ENCODE results near the gene MAPKAPK5. TPM values are rescaled to one million over a fixed set of nuclear protein-coding genes. Genes with fewer than 3 reads are reported as not detected.
"Not testable (repeated sequence)": the region's sequence is repeated elsewhere in the genome, so short reads cannot be mapped to it uniquely, and the experiment has no call there.

MAPKAPK5 gene
- total and polyA plus RNA-seq, 9 of the 15 experiments (the other 6 are each of a cell fraction or from before 2014, with no cell fraction given) = 11.6 to 72.1 (median 60.4) TPM

- Histone ChIP-seq H3K27me3 (ENCODE audit: control insufficient read depth in 2 of 2, insufficient read depth in 2 of 2, low read length in 2 of 2) (no peaks in the 10 kb centered on the region), H3K9ac (ENCODE audit: insufficient read depth in 1 of 2, low read depth in 2 of 2, low read length in 2 of 2) (no peak overlapping the region), H2AFZ (ENCODE audit: low read depth, low read length) (no peak overlapping the region), H3K9me1 (ENCODE audit: control insufficient read depth, insufficient read depth, low read length) (no peaks in the 10 kb centered on the region), H3K4me3 (no peak overlapping the region), H3K4me2 (ENCODE audit: insufficient read depth, low read length) (no peak overlapping the region), H3K27ac (ENCODE audit: extremely low read depth, low read depth, low read length) (no peak overlapping the region), H3K79me2 (ENCODE audit: control insufficient read depth, insufficient read depth, low read length) (no peaks in the 10 kb centered on the region), H3K4me1 (replicated peaks in 1 of 2; ENCODE audit: control insufficient read depth in 2 of 2, insufficient read depth in 2 of 2, low read length in 2 of 2) (peaks cover 0 to 3% of the 10 kb centered on the region in 2 experiments; a peak in 1 of 5 replicates), H3K9me3 (replicated peaks; ENCODE audit: control insufficient read depth, insufficient read depth, low read depth, low read length) (no peaks in the 10 kb centered on the region; the same call in 1 of the 2 replicates), H3K36me3 (ENCODE audit: control insufficient read depth, insufficient read depth, low read length) (no peaks in the 10 kb centered on the region), H4K20me1 (replicated peaks; ENCODE audit: control insufficient read depth, insufficient read depth, low read length) (no peaks in the 10 kb centered on the region)
- intact Hi-C loops (cut with micrococcal nuclease) = loop anchor here (5.0 kb wide), 1 partner anchor 122 kb away; no protein-coding TSS in a partner anchor
- in situ Hi-C loops (cut with MboI) = no loop called here
- FAIRE-seq (no peak), ATAC-seq (no peak), DNase-seq (ENCODE audit: extremely low read depth in 1 of 4, low spot score in 3 of 4) (no peak)
- WGBS (ENCODE audit: insufficient coverage, low coverage, missing lambda C conversion rate) = 92% methylated on average over 1 of the region's 1 CpG
- BruUV-seq (replicated peaks) = no TSS peak
- TF ChIP-seq TARDBP (IDR thresholded peaks at IDR 0.05) (no peak), ZNF316 (IDR thresholded peaks at IDR 0.05) (peak; percentile 72), C11orf30 (IDR thresholded peaks at IDR 0.05; ENCODE audit: low read depth) (0 out of 2 replicates have a peak, but pooled peaks have one; percentile 22), ZNF217 (CRISPR knock-in tag; IDR thresholded peaks at IDR 0.05) (no peak)
- POLR2A ChIA-PET = interaction anchor here (0.9 to 1.1 kb wide), 4 partner anchors 8 to 80 kb away, joined by 3 read pairs; no protein-coding TSS in a partner anchor
- CTCF ChIA-PET (ENCODE audit: low intra/inter-chr PET ratio) = interaction anchor here (2.8 kb wide), 1 partner anchor 69 kb away, joined by 15 read pairs; the partner anchor contains the start of genes ERP29 and TMEM116
Measured at GRCh38 chr12:111943929-111944328, 101.9 kb downstream of the MAPKAPK5 start.

DNA sequence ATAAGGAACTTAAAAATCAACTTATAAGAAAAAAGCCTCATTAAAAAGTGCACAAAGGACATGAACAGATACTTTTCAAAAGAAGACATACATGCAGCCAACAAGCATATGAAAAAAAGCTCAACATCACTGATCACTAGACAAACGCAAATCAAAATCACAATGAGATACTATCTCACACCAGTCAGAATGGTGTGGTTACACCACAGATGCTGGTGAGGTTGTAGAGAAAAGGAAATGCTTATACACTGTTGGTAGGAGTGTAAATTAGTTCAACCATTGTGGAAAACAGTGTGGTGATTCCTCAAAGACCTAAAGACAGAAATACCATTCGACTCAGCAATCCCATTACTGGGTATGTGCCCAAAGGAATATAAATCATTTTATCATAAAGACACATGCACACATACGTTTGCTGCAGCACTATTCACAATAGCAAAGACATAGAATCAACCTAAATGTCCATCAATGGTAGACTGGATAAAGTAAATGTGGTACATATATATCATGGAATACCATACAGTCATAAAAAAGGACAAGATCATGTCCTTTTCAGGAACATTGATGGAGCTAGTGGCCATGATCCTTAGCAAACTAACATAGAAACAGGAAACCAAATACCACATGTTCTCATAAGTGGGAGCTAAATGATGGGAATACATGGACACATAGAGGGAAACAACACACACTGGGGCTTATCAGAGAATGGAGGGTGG, 109.1 kb downstream of the MAPKAPK5 start:
- intact Hi-C loops (cut with micrococcal nuclease); H3K27me3 ChIP-seq (ENCODE audit: control insufficient read depth in 2 of 2, insufficient read depth in 2 of 2, low read length in 2 of 2); H3K4me1 ChIP-seq (replicated peaks in 1 of 2; ENCODE audit: control insufficient read depth in 2 of 2, insufficient read depth in 2 of 2, low read length in 2 of 2); CTCF ChIA-PET (ENCODE audit: low intra/inter-chr PET ratio); H3K4me2 ChIP-seq (ENCODE audit: insufficient read depth, low read length); H4K20me1 ChIP-seq (replicated peaks; ENCODE audit: control insufficient read depth, insufficient read depth, low read length); DNase-seq (ENCODE audit: extremely low read depth in 1 of 4, low spot score in 3 of 4); FAIRE-seq; H3K9me3 ChIP-seq (replicated peaks; ENCODE audit: control insufficient read depth, insufficient read depth, low read depth, low read length); BruUV-seq (replicated peaks); POLR2A ChIA-PET; H3K4me3 ChIP-seq; H3K9ac ChIP-seq (ENCODE audit: insufficient read depth in 1 of 2, low read depth in 2 of 2, low read length in 2 of 2); H3K79me2 ChIP-seq (ENCODE audit: control insufficient read depth, insufficient read depth, low read length); H2AFZ ChIP-seq (ENCODE audit: low read depth, low read length); ATAC-seq; H3K27ac ChIP-seq (ENCODE audit: extremely low read depth, low read depth, low read length); H3K9me1 ChIP-seq (ENCODE audit: control insufficient read depth, insufficient read depth, low read length); H3K36me3 ChIP-seq (ENCODE audit: control insufficient read depth, insufficient read depth, low read length): not testable (repeated sequence)
- in situ Hi-C loops (cut with MboI) = loop anchor here (5.0 kb wide), 1 partner anchor 56 kb away; no protein-coding TSS in a partner anchor
- peak; percentile 58 for TF ChIP-seq RBM25 (IDR thresholded peaks at IDR 0.05; ENCODE audit: low read depth, low read length, severe bottlenecking)
- peak; percentile 27; the same call in 1 of the 2 replicates for TF ChIP-seq BCOR (IDR thresholded peaks at IDR 0.05)
- peak; percentile 92 for TF ChIP-seq ZNF146 (CRISPR knock-in tag; IDR thresholded peaks at IDR 0.05; ENCODE audit: unreplicated experiment)
- TF ChIP-seq KDM1A (IDR thresholded peaks at IDR 0.05) = 0 out of 4 replicates have a peak, but pooled peaks of 1 of the 2 experiments have one; percentile 33
- 46% methylated on average over 3 of the region's 3 CpGs for WGBS (ENCODE audit: insufficient coverage, low coverage, missing lambda C conversion rate)
